Thyroid gland (tissue), 4 donors: ENCODE data around the gene TGFBRAP1.

Source experiments
- POLR2A ChIP-seq, 2 donors: fragments of 450-650 bp; IDR thresholded peaks; one replicate each; pipeline ENCODE4 v1.6.1; 2017; ENCODE audit warnings: antibody characterized with exemption in 2 of 2, mild to moderate bottlenecking in 2 of 2, moderate library complexity in 1 of 2
- TF ChIP-seq, protein P1 (sequence below), 6 experiments: fragments of 200-600 bp in 3 of 6; fragments of 450-650 bp in 3 of 6; sonication (generic) in 3 of 6; IDR thresholded peaks; one replicate each; pipeline ENCODE4 v1.5.1; 2016 to 2019; ENCODE audit warnings: antibody characterized with exemption in 6 of 6, mild to moderate bottlenecking in 2 of 6, inconsistent platforms in 1 of 6, moderate library complexity in 1 of 6

DNA sequence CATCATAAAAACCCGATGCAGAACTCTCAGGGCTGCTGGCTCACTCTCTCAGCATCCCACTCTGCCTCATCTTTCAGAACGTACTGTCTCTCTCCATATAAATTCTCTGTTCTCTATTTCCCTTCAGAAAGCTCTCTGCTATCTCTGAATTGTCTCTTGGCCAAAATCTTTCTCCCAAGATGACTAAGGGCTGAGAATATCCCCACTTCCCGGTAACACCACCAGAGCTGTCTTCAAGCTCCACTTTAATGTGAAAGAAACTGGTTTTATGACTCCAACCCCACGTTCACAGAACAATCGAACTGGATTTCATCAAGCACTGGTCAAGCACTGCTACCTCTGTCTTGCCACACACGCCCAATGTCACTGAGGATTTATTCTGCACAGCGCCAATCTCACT lies 22.4 kb downstream of the TGFBRAP1 start:
- TF ChIP-seq, protein P1, sequence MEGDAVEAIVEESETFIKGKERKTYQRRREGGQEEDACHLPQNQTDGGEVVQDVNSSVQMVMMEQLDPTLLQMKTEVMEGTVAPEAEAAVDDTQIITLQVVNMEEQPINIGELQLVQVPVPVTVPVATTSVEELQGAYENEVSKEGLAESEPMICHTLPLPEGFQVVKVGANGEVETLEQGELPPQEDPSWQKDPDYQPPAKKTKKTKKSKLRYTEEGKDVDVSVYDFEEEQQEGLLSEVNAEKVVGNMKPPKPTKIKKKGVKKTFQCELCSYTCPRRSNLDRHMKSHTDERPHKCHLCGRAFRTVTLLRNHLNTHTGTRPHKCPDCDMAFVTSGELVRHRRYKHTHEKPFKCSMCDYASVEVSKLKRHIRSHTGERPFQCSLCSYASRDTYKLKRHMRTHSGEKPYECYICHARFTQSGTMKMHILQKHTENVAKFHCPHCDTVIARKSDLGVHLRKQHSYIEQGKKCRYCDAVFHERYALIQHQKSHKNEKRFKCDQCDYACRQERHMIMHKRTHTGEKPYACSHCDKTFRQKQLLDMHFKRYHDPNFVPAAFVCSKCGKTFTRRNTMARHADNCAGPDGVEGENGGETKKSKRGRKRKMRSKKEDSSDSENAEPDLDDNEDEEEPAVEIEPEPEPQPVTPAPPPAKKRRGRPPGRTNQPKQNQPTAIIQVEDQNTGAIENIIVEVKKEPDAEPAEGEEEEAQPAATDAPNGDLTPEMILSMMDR (IDR thresholded peaks at IDR 0.05) = no peak
- TF ChIP-seq POLR2A (IDR thresholded peaks at IDR 0.05) = no peak
